HepG2 (cell line): ENCODE results near the gene MAP3K3. TPM values are rescaled to one million over a fixed set of nuclear protein-coding genes. Genes with fewer than 3 reads are reported as not detected.
A peak's percentile ranks its signal among the peaks of the same experiment; 100 is the strongest.

ENCODE experiments used
- MATR3 ChIP-seq: sonication (generic); formaldehyde crosslinking; IDR thresholded peaks from 2 replicates; pipeline ENCODE4 v1.4.0; 2020; ENCODE audit warnings: missing genetic modification reagents
- MTA3 ChIP-seq: sonication (generic); formaldehyde crosslinking; IDR thresholded peaks from 2 replicates; pipeline ENCODE4 v1.4.0; 2020; ENCODE audit warnings: missing genetic modification reagents
- SALL2 ChIP-seq: sonication (generic); formaldehyde crosslinking; IDR thresholded peaks from 2 replicates; pipeline ENCODE4 v1.8.1; 2023; ENCODE audit warnings: mild to moderate bottlenecking, missing genetic modification reagents, inconsistent platforms
- SOX5 ChIP-seq: IDR thresholded peaks from 2 replicates; pipeline ENCODE4 v1.6.1; 2016; ENCODE audit warnings: borderline replicate concordance
- ZFP1 ChIP-seq: IDR thresholded peaks from 2 replicates; pipeline ENCODE4 v1.6.1; 2016
- ZNF335 ChIP-seq: sonication (generic); formaldehyde crosslinking; IDR thresholded peaks from 2 replicates; pipeline ENCODE4 v1.4.0; 2020; ENCODE audit warnings: missing genetic modification reagents
- ZNF563 ChIP-seq: sonication (generic); formaldehyde crosslinking; IDR thresholded peaks from 2 replicates; pipeline ENCODE4 v1.8.0; 2022; ENCODE audit warnings: mild to moderate bottlenecking, moderate library complexity, missing genetic modification reagents
- ZNF782 ChIP-seq: sonication (generic); formaldehyde crosslinking; IDR thresholded peaks from 2 replicates; pipeline ENCODE4 v1.4.0; 2020; ENCODE audit warnings: missing genetic modification reagents, mild to moderate bottlenecking, borderline replicate concordance
- polyA plus RNA-seq, 8 experiments: library from polyadenylated mRNA; depleted of rRNA in 3 of 8; stranded (reverse) in 7 of 8; unstranded in 1 of 8; fragments of >200 nt; fragmentation: Illumina TruSeq in 4 of 8; extraction: Trizol in 4 of 8; gene quantifications; 2 replicates each; pipeline versions ENCODE4 v1.2.1 to v1.2.3, GENCODE V29; 2011 to 2016; ENCODE audit warnings: low read depth in 4 of 8, missing spikeins in 1 of 8, mixed read lengths in 1 of 8; ENCODE audit not compliant: insufficient read depth in 1 of 8
- total RNA-seq, 5 experiments: library from RNA; depleted of rRNA; stranded (reverse); fragments of >200 nt; fragmentation: Illumina TruSeq; extraction: Trizol; gene quantifications; 2 replicates each; pipeline ENCODE4 v1.2.3, GENCODE V29; 2016; ENCODE audit warnings: low read depth in 1 of 5
- TF ChIP-seq, protein P1 (sequence below): sonication (generic); formaldehyde crosslinking; IDR thresholded peaks from 2 replicates; pipeline ENCODE4 v1.5.1; 2020; ENCODE audit warnings: mild to moderate bottlenecking, missing genetic modification reagents, moderate library complexity
- TF ChIP-seq, protein P2 (sequence below): sonication (generic); formaldehyde crosslinking; IDR thresholded peaks from 2 replicates; pipeline ENCODE4 v1.8.0; 2022; ENCODE audit warnings: mild to moderate bottlenecking, missing genetic modification reagents
- TF ChIP-seq, protein P3 (sequence below): IDR thresholded peaks from 2 replicates; pipeline ENCODE4 v1.6.1; 2016; ENCODE audit warnings: control low read depth
- TF ChIP-seq, protein P4 (sequence below): sonication (generic); formaldehyde crosslinking; IDR thresholded peaks from 2 replicates; pipeline ENCODE4 v1.4.0; 2020; ENCODE audit warnings: missing genetic modification reagents, mild to moderate bottlenecking, borderline replicate concordance

The MAP3K3 gene
- total and polyA plus RNA-seq, 2 of the 13 experiments (the other 11 are each of a cell fraction or from before 2014, with no cell fraction given), result 17.7 to 21.8 TPM

DNA sequence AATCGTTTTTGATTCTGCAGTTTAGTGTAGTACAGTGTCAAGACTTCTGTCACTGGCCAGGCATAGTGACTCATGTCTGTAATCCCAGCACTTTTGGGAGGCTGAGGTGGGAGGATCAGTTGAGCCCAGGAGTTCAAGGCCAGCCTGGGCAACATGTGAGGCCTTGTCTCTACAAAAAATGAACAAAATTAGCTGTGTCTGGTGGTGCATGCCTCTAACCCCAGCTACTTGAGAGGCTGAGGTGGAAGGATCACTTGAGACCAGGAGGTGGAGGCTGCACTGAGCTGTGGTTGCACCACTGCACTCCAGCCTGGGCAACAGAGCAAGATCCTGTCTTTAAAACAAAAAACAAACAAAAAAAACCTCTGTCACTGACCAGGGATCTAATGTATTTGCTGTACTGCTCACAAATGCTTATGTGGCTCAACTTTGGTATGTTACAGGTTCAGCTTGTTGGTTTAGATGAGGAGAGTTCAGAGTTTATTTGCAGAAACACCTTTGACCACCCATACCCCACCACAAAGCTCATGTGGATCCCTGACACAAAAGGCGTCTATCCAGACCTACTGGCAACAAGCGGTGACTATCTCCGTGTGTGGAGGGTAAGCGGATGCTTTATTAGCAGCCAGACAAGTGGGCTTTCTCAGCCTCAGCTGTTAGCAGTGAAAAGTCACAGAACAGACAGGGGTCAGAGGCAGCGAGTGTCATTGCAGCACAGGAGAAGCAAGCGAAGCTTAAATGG lies 44.0 kb upstream of the MAP3K3 start (continued):
- TF ChIP-seq ZNF782 (CRISPR knock-in tag) (peak; percentile 78; the same call in 1 of the 2 replicates), SALL2 (CRISPR knock-in tag) (no peak), ZFP1 (CRISPR knock-in tag) (peak; percentile 91), MATR3 (CRISPR knock-in tag) (no peak), SOX5 (CRISPR knock-in tag) (peak; percentile 90), ZNF563 (CRISPR knock-in tag) (no peak), ZNF335 (CRISPR knock-in tag) (peak; percentile 63; the same call in 1 of the 2 replicates), MTA3 (no peak)
- TF ChIP-seq, protein P1, sequence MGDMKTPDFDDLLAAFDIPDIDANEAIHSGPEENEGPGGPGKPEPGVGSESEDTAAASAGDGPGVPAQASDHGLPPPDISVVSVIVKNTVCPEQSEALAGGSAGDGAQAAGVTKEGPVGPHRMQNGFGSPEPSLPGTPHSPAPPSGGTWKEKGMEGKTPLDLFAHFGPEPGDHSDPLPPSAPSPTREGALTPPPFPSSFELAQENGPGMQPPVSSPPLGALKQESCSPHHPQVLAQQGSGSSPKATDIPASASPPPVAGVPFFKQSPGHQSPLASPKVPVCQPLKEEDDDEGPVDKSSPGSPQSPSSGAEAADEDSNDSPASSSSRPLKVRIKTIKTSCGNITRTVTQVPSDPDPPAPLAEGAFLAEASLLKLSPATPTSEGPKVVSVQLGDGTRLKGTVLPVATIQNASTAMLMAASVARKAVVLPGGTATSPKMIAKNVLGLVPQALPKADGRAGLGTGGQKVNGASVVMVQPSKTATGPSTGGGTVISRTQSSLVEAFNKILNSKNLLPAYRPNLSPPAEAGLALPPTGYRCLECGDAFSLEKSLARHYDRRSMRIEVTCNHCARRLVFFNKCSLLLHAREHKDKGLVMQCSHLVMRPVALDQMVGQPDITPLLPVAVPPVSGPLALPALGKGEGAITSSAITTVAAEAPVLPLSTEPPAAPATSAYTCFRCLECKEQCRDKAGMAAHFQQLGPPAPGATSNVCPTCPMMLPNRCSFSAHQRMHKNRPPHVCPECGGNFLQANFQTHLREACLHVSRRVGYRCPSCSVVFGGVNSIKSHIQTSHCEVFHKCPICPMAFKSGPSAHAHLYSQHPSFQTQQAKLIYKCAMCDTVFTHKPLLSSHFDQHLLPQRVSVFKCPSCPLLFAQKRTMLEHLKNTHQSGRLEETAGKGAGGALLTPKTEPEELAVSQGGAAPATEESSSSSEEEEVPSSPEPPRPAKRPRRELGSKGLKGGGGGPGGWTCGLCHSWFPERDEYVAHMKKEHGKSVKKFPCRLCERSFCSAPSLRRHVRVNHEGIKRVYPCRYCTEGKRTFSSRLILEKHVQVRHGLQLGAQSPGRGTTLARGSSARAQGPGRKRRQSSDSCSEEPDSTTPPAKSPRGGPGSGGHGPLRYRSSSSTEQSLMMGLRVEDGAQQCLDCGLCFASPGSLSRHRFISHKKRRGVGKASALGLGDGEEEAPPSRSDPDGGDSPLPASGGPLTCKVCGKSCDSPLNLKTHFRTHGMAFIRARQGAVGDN (CRISPR knock-in tag), result peak; percentile 31; the same call in 1 of the 2 replicates
- TF ChIP-seq, protein P2, sequence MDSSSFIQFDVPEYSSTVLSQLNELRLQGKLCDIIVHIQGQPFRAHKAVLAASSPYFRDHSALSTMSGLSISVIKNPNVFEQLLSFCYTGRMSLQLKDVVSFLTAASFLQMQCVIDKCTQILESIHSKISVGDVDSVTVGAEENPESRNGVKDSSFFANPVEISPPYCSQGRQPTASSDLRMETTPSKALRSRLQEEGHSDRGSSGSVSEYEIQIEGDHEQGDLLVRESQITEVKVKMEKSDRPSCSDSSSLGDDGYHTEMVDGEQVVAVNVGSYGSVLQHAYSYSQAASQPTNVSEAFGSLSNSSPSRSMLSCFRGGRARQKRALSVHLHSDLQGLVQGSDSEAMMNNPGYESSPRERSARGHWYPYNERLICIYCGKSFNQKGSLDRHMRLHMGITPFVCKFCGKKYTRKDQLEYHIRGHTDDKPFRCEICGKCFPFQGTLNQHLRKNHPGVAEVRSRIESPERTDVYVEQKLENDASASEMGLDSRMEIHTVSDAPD, result peak; percentile 93; the same call in 1 of the 2 replicates
- TF ChIP-seq, protein P3, sequence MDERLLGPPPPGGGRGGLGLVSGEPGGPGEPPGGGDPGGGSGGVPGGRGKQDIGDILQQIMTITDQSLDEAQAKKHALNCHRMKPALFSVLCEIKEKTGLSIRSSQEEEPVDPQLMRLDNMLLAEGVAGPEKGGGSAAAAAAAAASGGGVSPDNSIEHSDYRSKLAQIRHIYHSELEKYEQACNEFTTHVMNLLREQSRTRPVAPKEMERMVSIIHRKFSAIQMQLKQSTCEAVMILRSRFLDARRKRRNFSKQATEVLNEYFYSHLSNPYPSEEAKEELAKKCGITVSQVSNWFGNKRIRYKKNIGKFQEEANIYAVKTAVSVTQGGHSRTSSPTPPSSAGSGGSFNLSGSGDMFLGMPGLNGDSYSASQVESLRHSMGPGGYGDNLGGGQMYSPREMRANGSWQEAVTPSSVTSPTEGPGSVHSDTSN (CRISPR knock-in tag), result no peak
- TF ChIP-seq, protein P4, sequence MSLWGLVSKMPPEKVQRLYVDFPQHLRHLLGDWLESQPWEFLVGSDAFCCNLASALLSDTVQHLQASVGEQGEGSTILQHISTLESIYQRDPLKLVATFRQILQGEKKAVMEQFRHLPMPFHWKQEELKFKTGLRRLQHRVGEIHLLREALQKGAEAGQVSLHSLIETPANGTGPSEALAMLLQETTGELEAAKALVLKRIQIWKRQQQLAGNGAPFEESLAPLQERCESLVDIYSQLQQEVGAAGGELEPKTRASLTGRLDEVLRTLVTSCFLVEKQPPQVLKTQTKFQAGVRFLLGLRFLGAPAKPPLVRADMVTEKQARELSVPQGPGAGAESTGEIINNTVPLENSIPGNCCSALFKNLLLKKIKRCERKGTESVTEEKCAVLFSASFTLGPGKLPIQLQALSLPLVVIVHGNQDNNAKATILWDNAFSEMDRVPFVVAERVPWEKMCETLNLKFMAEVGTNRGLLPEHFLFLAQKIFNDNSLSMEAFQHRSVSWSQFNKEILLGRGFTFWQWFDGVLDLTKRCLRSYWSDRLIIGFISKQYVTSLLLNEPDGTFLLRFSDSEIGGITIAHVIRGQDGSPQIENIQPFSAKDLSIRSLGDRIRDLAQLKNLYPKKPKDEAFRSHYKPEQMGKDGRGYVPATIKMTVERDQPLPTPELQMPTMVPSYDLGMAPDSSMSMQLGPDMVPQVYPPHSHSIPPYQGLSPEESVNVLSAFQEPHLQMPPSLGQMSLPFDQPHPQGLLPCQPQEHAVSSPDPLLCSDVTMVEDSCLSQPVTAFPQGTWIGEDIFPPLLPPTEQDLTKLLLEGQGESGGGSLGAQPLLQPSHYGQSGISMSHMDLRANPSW, result no peak
